Neuronal stem cell (in vitro differentiated cells): ENCODE data around the gene ATP8B4.

ENCODE experiments used
- DNase-seq: peaks from one replicate; pipeline ENCODE4 v3.0.0-alpha.2; 2013; ENCODE audit warnings: low spot score
- H2AFZ ChIP-seq: one replicate; pipeline ENCODE4 v1.6.1; 2013; ENCODE audit warnings: mild to moderate bottlenecking, low read length, inconsistent platforms
- H2AK5ac ChIP-seq: 2 replicates; pipeline ENCODE4 v1.6.1; 2013; ENCODE audit warnings: low read depth, mild to moderate bottlenecking, inconsistent platforms, low read length, moderate library complexity, mixed read lengths
- H2BK120ac ChIP-seq: 2 replicates; pipeline ENCODE4 v1.6.1; 2013; ENCODE audit warnings: low read depth, mild to moderate bottlenecking, inconsistent platforms, low read length, moderate library complexity, mixed read lengths
- H2BK12ac ChIP-seq: one replicate; pipeline ENCODE4 v1.6.1; 2013; ENCODE audit warnings: low read length, inconsistent platforms
- H2BK15ac ChIP-seq: 2 replicates; pipeline ENCODE4 v1.6.1; 2013; ENCODE audit warnings: mild to moderate bottlenecking, low read length, inconsistent platforms, mixed read lengths
- H2BK5ac ChIP-seq: one replicate; pipeline ENCODE4 v1.6.1; 2013; ENCODE audit warnings: inconsistent platforms, mild to moderate bottlenecking, low read length, moderate library complexity
- H3K14ac ChIP-seq: one replicate; pipeline ENCODE4 v1.6.1; 2013; ENCODE audit warnings: low read length, inconsistent platforms
- H3K18ac ChIP-seq: 2 replicates; pipeline ENCODE4 v1.6.1; 2013; ENCODE audit warnings: low read length, inconsistent platforms
- H3K23ac ChIP-seq: 2 replicates; pipeline ENCODE4 v1.6.1; 2013; ENCODE audit warnings: low read depth, mild to moderate bottlenecking, mixed read lengths, low read length, inconsistent platforms; ENCODE audit not compliant: poor library complexity
- H3K27ac ChIP-seq: replicated peaks from 3 replicates; pipeline ENCODE4 v1.5.1; 2013; ENCODE audit warnings: low read length, inconsistent platforms
- H3K27me3 ChIP-seq, 3 experiments: 2 replicates each; pipeline ENCODE4 v1.6.1; 2013; ENCODE audit warnings: low read length in 3 of 3, mild to moderate bottlenecking in 2 of 3, inconsistent platforms in 1 of 3, low read depth in 1 of 3, mixed read lengths in 1 of 3, moderate library complexity in 1 of 3; ENCODE audit not compliant: control insufficient read depth in 3 of 3, insufficient read depth in 3 of 3
- H3K36me3 ChIP-seq, 2 donors: replicated peaks in 1 of 2; 2 replicates each; pipeline ENCODE4 v1.6.1; 2013; ENCODE audit warnings: low read length in 2 of 2; ENCODE audit not compliant: control insufficient read depth in 2 of 2, insufficient read depth in 2 of 2
- H3K4ac ChIP-seq: 2 replicates; pipeline ENCODE4 v1.6.1; 2013; ENCODE audit warnings: inconsistent platforms, mild to moderate bottlenecking, low read length, moderate library complexity
- H3K4me1 ChIP-seq, 2 donors: 1 replicate in 1 of 2; 2 replicates in 1 of 2; pipeline ENCODE4 v1.6.1; 2013; ENCODE audit warnings: low read length in 2 of 2, low read depth in 1 of 2; ENCODE audit not compliant: control insufficient read depth in 2 of 2, insufficient read depth in 1 of 2
- H3K4me2 ChIP-seq: one replicate; pipeline ENCODE4 v1.6.1; 2013; ENCODE audit warnings: mild to moderate bottlenecking, low read length, inconsistent platforms; ENCODE audit not compliant: insufficient read depth, poor library complexity, severe bottlenecking
- H3K4me3 ChIP-seq, 2 donors: 2 replicates each; pipeline ENCODE4 v1.5.1; 2013; ENCODE audit warnings: low read length in 2 of 2, mild to moderate bottlenecking in 2 of 2, inconsistent platforms in 1 of 2, moderate library complexity in 1 of 2
- H3K79me1 ChIP-seq: one replicate; pipeline ENCODE4 v1.6.1; 2013; ENCODE audit warnings: low read depth, mild to moderate bottlenecking, inconsistent platforms, low read length, moderate library complexity
- H3K9ac ChIP-seq: one replicate; pipeline ENCODE4 v1.6.1; 2013; ENCODE audit warnings: mild to moderate bottlenecking, low read depth, low read length, inconsistent platforms; ENCODE audit not compliant: poor library complexity
- H3K9me3 ChIP-seq, 2 donors: replicated peaks in 1 of 2; 2 replicates each; pipeline versions ENCODE3 to v1.6.1; 2013; ENCODE audit warnings: low read length in 2 of 2, mild to moderate bottlenecking in 2 of 2, inconsistent platforms in 1 of 2, low read depth in 1 of 2, mixed read lengths in 1 of 2, moderate library complexity in 1 of 2; ENCODE audit not compliant: control insufficient read depth in 2 of 2, insufficient read depth in 1 of 2
- H4K8ac ChIP-seq: one replicate; pipeline ENCODE4 v1.6.1; 2013; ENCODE audit warnings: low read depth, mild to moderate bottlenecking, inconsistent platforms, low read length, moderate library complexity
- H4K91ac ChIP-seq: one replicate; pipeline ENCODE4 v1.6.1; 2013; ENCODE audit warnings: low read length, low read depth, mild to moderate bottlenecking, inconsistent platforms; ENCODE audit not compliant: poor library complexity
- WGBS, 2 donors: extraction: QIAGEN DNeasy Blood & Tissue Kit; methylation state at CpG; one replicate each; pipeline ENCODE4 v1.1.7; 2013; ENCODE audit warnings: missing lambda C conversion rate in 2 of 2, mixed read lengths in 1 of 2; ENCODE audit not compliant: insufficient read length in 2 of 2, insufficient replicate concordance in 1 of 2; ENCODE audit errors: extremely low coverage in 2 of 2; 5-methylcytosine and 5-hydroxymethylcytosine counted together

The ATP8B4 gene

DNA sequence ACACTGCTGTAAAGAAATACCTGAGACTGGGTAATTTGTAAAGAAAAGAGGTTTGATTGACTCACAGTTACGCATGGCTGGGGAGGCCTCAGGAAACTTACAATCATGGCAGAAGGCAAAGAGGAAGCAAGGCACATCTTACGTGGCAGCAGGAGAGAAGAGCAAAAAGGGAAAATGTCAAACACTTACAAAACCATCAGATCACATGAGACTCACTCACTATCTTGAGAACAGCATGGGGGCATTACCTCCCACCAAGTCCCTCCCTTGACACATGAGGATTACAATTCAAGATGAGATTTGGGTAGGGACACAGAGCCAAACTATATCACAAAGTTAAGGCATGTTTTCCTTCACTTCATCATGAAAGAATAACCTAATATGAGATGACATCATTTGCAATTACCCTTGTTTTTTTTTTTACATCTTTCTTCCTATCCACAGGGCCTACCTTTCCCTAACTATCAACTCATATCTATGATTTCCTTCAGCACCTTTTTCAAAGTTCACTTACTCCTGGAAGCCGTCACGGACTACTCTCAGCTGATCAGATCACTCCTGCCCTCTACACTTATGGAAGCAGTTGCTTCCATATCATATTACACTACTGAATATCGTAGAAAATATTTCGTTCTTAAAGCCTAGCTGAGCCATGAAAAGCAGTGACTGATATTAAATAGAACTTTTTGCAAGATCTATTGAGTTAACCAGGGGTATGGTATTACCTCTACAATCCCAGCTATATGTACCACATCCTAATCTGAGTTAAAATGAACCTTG lies 25.5 kb upstream of the ATP8B4 start:
- WGBS, 2 donors, result no CpG with 5 or more reads among the region's 6 CpGs
- Histone ChIP-seq H3K9me3 (no peaks in the 10 kb centered on the region), H3K4me2 (no peak overlapping the region), H2BK5ac (no peak overlapping the region), H3K23ac (no peak overlapping the region), H3K36me3 (no peaks in the 10 kb centered on the region), H2AFZ (no peak overlapping the region), H4K8ac (no peak overlapping the region), H3K4me1 (peaks cover 0 to 2% of the 10 kb centered on the region in 2 donors), H3K4ac (no peak overlapping the region), H3K18ac (no peak overlapping the region), H4K91ac (no peak overlapping the region), H2BK120ac (no peak overlapping the region), H3K27me3 (no peaks in the 10 kb centered on the region), H3K79me1 (no peaks in the 10 kb centered on the region), H2BK12ac (no peak overlapping the region), H3K9ac (no peak overlapping the region), H2BK15ac (no peak overlapping the region), H3K14ac (no peak overlapping the region), H3K27ac (no peak overlapping the region), H3K4me3 (no peak overlapping the region), H2AK5ac (no peak overlapping the region)
- DNase-seq, result no peak

DNA sequence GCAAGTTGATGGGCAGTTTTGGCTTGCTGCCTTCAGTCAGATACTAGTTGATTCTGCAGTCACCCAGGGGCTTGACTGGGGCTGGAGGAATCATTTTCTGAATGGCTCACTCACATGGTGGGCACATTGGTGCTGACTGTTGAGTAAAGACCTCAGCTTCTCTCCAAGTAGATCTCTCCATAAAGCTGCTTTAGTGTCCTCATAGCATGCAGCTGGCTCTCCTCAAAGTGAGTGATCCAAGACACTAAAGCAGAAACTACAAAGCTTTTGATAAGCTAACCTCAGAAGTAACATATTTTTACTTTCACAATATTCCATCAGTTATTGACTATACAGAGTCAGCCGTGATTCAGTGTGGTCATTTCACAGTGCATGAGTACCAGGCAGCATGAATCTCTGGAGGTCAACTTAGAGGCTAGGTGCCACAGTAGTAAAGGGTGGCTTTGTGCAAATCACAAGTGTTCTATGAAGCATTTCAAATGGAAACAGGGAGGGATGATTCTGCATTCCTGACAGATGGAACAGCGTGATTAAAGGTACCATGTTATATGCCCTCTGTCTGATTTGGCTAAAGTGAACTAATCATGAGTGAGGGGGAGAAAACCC lies 24.3 kb upstream of the ATP8B4 start:
- Histone ChIP-seq H2BK120ac (no peak overlapping the region), H3K27ac (no peak overlapping the region), H4K91ac (no peak overlapping the region), H3K23ac (no peak overlapping the region), H3K14ac (no peak overlapping the region), H3K9ac (no peak overlapping the region), H3K79me1 (no peaks in the 10 kb centered on the region), H2BK15ac (no peak overlapping the region), H3K18ac (no peak overlapping the region), H3K27me3 (no peaks in the 10 kb centered on the region), H2BK12ac (no peak overlapping the region), H2AFZ (no peak overlapping the region), H4K8ac (no peak overlapping the region), H3K4ac (no peak overlapping the region), H3K4me3 (no peak overlapping the region), H2AK5ac (peak overlapping the region; percentile 40), H3K4me2 (no peak overlapping the region), H2BK5ac (no peak overlapping the region), H3K4me1 (peaks cover 0 to 2% of the 10 kb centered on the region in 2 donors), H3K36me3 (no peaks in the 10 kb centered on the region), H3K9me3 (no peaks in the 10 kb centered on the region)
- WGBS, 2 donors, result no CpG with 5 or more reads among the region's 2 CpGs
- no peak for DNase-seq

DNA sequence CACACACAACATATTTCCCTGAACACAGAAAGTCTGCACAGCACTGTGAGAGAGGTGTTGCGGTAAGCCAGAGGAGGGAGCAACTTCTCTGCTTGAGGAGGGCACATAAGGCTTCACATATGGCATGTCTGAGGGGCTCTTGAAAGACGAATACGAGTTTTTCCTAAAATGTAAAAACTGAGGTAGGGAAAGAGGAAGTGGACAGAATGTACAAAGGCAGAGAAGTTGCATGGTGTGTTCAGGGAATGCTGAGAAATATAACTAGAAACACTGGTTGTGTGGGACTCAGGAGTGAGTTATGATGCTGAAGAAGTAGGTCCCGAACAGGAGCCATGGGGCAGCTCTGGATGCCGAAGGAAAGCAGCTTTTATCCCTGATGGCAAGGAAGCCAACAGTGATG lies 22.8 kb upstream of the ATP8B4 start:
- no peaks in the 10 kb centered on the region for H3K9me3 ChIP-seq
- no peak overlapping the region for H3K4ac ChIP-seq
- no peak overlapping the region for H3K4me3 ChIP-seq
- H3K23ac ChIP-seq, result no peak overlapping the region
- no peak overlapping the region for H2AK5ac ChIP-seq
- H2BK5ac ChIP-seq, result no peak overlapping the region
- H3K27ac ChIP-seq, result no peak overlapping the region
- no peak overlapping the region for H2AFZ ChIP-seq
- no peak overlapping the region for H3K18ac ChIP-seq
- H4K91ac ChIP-seq, result no peak overlapping the region
- H3K36me3 ChIP-seq, result no peaks in the 10 kb centered on the region
- H3K79me1 ChIP-seq, result no peaks in the 10 kb centered on the region
- H3K27me3 ChIP-seq, result no peaks in the 10 kb centered on the region
- H3K9ac ChIP-seq, result no peak overlapping the region
- no peak overlapping the region for H2BK15ac ChIP-seq
- H2BK120ac ChIP-seq, result no peak overlapping the region
- H4K8ac ChIP-seq, result no peak overlapping the region
- H2BK12ac ChIP-seq, result no peak overlapping the region
- H3K4me1 ChIP-seq, result peaks cover 0 to 2% of the 10 kb centered on the region in 2 donors
- DNase-seq, result no peak
- no peak overlapping the region for H3K14ac ChIP-seq
- no CpG with 5 or more reads among the region's 5 CpGs for WGBS, 2 donors
- H3K4me2 ChIP-seq, result no peak overlapping the region

DNA sequence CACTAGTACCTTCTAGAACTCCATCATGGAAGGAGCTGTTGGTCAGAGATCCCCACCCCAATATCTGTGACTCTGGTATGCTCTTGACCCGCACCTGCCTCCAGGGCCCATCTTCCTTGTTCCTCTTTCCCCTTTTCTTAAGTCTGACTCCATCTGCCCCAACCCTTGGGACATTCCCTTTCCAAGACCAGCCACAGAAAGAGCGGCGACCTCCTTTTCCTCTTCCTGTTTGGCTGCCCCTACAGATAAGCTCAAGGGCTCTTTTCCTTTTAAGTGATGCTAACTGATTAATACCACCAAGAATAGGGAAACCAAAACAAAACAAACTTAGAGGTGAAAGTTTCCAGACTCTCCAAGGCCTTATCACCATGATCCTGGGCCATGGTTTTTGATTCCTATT lies 21.9 kb upstream of the ATP8B4 start:
- Histone ChIP-seq H2BK12ac (no peak overlapping the region), H2AK5ac (no peak overlapping the region), H2BK5ac (no peak overlapping the region), H3K18ac (no peak overlapping the region), H2BK15ac (no peak overlapping the region), H3K4ac (no peak overlapping the region), H3K9ac (no peak overlapping the region), H3K9me3 (no peaks in the 10 kb centered on the region), H2AFZ (no peak overlapping the region), H3K14ac (no peak overlapping the region), H4K8ac (no peak overlapping the region), H4K91ac (no peak overlapping the region), H3K79me1 (no peaks in the 10 kb centered on the region), H3K23ac (no peak overlapping the region), H3K36me3 (no peaks in the 10 kb centered on the region), H3K27ac (no peak overlapping the region), H2BK120ac (no peak overlapping the region), H3K4me2 (no peak overlapping the region), H3K4me1 (no peaks in the 10 kb centered on the region), H3K4me3 (no peak overlapping the region), H3K27me3 (no peaks in the 10 kb centered on the region)
- DNase-seq, result no peak
- no CpG with 5 or more reads among the region's 3 CpGs for WGBS, 2 donors
